OCI-LY3 (cell line): ENCODE results near the gene BTD.

Source experiments
- CTCF ChIP-seq: fragments of 200-600, 300-600 bp; sonication (generic); IDR thresholded peaks from 2 replicates; pipeline ENCODE4 v1.5.1; 2014; ENCODE audit warnings: antibody characterized with exemption, low read length, low read depth
- EZH2phosphoT487 ChIP-seq: fragments of 200-600 bp; shearing (Covaris generic); IDR thresholded peaks from 2 replicates; pipeline ENCODE4 v1.6.1; 2018; ENCODE audit warnings: antibody characterized with exemption, mixed run types, low read depth

- TF ChIP-seq CTCF (no peak), EZH2phosphoT487 (no peak)
Measured at GRCh38 chr3:15667484-15667883, 65.9 kb downstream of the BTD start.
